ENCODE measurements around the gene ATXN7.

Gene ATXN7

DNA sequence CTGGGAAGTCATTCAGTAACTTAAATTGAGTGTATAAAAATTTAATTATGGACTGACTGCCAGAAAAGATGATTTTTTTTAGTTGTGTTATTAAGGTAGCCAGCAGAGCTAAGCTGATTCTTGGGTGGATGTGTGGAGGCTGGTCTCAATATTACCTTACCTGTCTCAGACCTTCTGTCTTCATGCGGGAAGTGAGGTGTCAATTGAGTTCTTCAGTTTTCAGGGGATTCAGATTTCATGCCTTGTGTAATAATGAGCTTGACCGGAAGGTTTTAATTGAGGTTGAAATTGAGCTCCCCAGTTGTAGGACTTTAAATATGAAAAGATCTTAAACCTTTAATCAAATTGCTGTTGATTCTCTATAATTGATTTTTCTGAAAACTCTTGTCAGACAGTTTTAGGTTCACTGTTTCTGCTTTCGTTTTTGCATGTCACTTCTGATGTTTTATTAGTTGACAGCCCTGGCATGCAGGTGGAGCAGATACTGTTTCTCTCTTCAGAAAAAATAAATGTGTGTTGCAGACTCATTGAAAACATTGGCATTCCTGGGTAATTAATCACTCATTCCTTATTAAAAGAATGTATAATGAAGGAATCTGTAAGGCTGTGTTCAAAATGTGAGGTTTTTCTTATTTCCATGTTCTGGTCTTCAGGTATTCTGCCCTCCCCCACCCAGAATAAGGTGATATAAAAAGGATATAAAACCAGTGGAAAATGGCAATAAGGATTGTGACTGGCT, 105.1 kb downstream of the ATXN7 start:
- DNase-seq: no peak

DNA sequence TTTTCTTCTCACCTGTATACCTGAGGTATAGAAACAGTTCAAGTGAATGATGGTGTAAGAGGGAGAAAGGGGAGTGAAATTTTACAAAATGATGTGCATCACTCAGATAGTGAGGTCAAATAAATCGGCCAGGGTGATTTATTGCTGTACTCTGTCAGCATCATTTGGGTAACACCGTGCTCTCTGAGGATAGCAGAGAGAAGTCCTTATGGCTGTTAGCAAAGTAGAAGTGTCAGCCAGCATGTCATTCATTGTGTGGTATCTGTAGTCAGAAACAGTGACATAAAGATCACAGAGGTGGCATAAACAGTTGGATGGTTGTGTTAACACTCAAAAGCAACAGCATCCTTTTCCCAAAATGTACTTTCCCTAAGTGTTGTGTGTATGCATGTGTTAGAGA, 106.2 kb downstream of the ATXN7 start:
- no peak for DNase-seq

DNA sequence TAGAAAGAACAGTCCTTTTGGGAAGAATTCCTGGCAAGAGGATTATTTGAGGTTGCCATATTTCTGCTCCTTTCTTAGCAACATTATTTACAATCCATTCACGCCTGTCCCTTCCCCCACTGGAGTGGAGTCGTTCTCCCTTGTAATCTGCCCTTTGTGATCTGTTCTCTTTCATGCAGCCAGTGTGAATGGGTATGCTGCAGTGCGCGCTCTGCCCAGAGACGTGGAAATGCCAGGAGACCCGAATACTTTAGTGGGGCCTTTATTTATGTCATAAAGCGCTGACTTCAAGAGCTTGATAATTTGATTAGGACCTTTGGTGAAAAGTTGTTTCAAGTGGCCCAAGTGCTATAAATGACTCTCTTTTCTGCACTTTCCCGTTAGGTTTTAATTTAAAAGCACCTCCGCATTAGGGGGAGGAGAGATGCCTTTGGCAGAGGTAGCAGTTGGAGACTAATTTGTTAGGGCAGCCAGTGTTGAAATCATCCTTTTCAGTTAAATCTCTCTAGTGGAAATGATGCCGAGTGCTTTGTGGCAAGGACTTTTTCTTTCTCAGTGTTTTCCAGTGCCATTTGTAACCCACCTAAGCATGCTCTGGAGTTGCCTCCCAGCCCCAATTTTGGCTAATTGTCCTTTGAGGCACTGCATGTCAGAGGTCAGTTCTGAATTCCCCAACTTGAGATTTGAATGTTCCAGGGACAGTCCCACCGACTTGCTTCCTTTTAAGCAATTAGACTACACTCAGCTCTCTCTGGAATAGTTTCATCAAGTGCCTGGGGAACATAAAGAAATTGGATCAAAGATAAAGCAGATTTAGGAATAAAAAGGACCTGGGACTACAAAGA, 107.2 kb downstream of the ATXN7 start:
- no peak for DNase-seq

DNA sequence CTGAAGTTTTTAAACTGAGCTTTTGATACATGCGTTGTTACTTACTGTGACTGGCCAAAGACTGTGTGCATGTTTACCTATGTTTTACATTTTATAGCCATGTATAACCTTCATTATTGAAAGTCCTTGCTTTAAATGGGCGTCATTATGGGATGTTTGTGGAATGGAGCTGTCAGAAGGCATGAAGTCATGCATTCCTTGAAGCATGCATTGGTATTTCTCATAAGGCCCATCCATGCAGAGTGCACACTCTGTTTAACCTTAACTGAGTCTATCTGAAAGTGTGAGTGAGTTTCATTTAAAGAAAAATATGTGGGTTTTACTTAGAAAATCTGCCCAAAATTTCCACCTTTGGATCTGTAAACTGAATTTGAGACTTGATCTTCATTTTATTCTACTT, 108.5 kb downstream of the ATXN7 start:
- no peak for DNase-seq

DNA sequence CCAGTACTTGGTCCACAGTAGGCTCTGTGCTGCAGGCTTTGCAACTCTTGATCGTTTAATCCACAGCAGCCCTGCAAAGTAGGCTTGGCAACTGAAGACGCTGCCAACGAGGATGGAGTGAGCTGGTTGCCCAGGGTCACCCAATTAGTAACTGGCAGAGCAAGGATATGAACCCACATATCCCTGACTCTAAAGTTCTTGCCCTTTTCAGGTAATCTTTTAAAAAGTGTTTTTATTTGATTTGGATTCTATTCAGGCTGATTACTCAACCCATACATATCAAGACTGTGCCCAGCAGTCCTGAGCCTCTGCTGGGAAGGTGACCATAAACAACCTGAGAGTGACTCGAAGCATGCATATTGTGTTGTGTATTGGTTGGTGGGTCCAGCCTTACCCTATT, 109.3 kb downstream of the ATXN7 start:
- no peak for DNase-seq

DNA sequence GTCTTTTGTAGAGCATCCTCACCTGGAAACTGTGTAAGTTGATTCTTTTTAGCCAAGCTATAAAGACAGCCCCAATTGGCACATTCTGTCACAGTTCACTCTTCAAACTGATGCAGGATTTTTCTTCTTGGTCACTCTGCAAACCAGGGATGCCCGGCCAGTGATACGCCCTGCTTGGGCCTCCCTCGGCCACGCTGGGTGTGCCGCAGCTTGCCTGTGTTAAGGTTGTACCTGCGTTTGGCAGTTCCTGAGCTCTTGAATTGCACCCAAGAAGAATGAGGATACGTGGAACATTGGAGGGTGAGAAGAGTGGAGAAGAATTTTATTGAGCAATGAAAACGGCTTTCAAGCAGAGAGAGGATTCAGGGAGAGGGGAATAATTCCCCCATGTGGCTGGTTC, 109.7 kb downstream of the ATXN7 start:
- DNase-seq: no peak

DNA sequence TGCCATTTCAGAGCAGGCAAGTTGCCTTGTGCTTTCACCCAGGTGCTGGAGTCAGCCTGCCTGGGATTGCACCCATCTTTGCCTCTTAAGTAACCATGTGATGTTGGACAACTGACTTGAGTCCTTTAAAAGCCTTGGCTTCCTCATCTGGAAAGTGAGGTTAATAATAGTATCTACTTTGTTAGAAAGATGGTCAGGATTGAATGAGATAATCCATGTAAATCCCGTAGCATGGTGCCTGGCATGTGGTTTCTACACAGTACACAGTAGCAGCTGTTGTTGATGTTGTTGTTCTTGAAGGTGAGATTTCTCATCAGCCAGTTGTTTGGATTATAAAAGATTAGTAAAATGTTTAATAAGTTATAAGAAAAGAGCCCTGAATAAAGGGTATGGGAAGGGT, 110.8 kb downstream of the ATXN7 start:
- no peak for DNase-seq

DNA sequence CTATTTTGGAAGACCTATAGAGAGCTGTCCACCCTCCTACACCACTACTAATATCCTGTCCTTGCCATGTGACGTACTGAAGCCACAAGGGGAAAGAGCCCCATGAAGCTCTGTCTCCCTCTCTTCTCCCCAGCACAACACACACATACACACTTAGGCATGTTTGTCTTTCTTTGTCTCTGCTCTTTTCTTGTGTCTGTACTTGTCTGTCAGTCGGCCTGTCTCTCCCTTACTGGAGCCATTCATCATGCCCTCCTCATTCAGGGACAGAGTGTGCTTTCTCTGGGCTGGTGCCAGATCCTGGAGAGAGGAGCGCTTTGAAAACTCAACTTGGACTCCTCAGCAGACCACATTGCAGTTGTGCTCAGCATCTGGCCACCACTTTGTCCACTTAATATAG, 112.1 kb downstream of the ATXN7 start:
- no peak for DNase-seq

DNA sequence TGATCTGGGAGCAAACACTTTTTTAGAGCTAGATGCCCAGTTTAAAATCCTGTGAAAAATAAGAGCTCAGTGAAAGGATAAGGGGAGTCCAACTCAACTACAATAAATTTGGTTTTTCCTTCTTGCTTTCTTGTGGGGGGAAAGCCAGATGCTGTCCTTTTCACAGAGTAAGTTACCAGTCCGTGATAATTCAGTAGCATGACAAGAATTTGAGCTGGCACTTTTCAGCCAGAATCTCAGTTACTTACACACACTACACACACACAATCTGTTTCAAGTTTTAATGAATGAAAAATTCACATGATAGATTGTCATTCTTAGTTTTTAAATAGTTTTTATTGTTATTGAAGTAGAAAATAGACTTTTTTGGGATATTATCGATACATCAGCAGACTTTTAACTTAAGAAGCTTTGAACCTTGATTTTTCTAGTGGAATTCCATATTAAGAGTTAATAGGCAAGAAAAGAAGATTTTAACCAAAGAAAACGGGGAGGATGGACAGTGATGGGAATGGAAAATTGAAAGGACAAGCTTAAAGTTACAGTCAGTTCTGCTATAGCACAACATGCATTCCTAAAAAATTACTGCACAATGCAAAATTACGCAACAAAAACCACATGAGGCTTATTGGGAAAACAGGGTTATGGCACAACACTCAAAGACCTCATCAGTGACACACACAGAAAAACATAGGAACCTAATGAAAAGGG, 112.6 kb downstream of the ATXN7 start:
- DNase-seq: no peak

DNA sequence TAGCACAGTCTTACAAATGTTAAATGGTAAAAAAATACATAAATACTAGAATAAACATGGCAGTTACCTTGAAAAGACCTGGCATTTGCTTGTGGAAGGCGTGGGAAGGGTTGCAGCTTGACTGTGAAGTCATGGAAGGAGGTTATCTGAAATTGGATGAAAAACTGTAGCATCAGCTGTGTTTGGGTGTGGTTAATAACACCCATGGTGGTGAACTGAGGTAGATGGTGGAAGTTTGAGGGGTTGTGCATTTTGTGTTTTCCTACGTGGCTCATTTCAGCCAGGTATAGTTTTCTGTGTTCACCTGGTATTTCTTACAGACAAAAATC, 113.2 kb downstream of the ATXN7 start:
- DNase-seq: no peak

DNA sequence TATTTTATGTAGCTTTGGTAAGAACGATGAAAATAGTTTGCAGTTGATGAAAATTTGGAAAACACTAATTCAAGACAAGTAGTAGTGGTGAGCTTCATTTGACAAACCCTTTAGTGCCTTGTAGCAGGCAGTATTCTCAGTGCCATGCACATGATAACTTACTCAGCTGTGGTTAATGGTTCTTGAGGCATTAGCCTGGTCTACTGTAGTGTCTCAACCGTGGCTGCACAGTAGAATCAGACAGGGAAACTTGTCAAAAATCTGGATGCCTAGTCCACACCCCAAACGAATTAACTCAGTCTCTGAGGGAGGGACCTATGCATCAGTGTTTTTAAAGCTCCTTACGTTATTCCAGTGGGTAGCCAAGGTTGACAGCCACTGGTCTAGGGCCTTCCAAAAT, 114.2 kb downstream of the ATXN7 start:
- no peak for DNase-seq

DNA sequence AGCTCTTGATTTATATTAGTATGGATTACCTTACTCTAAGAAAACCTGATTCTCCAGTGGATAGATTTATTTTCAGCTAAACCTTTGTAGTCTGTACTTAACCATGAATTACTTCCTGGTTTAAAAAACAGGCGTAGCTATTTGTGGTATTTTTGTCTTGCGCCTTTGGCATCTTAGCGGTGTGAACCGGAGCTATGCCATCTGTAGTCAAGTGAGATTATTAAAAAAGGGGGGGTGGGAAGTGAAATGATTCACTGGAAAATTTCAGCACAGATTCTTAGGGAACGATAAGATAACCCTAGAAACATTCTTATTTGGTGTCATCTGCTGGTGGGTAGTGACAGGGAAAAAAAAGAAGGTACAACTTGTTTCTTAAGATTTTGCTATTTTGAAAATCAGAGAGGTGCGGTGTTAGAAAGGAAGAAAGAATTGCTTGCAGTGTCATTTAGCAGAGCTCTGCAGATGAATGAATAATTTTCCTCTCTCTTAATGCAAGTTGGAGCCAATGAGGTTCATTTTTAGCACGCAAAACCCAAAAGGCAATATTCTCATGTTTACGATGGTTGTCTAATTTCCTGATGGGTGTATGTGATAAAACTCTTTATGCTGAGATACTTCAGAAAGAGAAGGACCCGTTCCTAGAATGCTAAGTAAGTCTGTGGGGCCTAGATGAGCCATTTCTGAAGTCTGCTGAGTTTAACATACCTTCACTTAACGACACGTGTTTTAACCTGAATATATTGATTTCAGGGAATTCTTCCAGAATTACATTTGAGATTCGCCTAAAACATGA, 115.6 kb downstream of the ATXN7 start:
- DNase-seq: no peak

DNA sequence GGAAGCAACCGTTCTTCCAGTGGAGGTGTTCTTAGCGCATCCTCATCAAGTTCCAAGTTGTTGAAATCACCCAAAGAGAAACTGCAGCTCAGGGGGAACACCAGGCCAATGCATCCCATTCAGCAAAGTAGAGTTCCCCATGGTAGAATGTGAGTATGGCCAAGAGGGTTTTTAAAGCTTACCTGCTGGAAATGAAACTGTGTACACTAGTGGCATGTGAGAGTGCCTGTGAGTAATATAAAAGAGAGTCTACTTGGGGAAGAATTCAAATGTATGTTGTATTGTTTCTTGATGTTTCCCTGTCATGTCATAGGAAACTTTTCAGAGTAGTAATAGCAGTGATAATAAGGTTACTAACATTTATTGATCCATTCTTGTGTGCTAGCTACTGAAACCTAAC, 116.4 kb downstream of the ATXN7 start:
- DNase-seq: no peak

DNA sequence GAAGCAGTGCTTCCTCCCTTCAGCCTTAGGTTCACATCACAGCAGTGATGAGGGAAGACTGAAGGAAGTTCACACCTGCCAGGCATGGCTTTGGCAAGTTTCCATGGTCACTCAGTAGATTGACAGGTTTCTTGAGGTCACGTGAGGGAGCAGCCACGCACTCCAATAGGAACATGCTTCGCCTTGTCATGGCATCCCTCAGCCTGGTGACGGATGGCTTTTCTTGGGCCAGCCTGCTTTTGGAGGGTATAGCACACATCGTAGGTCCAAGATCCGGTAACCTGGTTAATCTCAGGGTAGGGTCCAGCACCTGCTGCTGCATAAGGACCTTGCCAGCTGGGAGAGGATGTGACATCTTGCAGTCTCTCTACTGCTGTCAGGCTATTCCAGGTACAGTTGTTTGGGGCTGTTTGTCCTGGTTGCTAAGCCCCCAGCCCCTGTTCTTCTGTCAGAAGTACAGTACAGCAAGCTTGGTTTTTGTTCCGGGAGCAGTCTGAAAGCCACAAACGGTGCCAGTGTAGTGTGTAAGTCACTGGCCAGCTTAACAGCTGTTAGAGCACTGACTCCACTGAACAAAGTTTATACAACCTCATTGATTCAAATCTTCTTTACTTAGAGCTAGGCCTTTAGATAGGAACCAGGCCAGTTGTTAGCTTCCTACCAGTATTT, 117.3 kb downstream of the ATXN7 start:
- DNase-seq: no peak

DNA sequence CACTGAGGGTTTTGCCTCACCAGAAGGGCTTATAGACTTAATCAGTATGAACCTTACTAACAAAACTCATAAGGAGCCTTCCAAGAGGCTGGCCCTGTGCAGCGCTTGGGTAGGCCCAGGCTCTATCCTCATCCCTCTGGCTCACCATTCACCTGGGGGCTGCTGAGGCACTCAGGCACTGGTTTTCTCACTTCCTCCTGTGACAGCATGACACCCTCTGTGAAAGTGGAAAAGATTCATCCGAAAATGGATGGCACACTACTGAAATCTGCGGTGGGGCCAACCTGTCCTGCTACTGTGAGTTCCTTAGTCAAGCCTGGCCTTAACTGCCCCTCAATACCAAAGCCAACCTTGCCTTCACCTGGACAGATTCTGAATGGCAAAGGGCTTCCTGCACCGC, 118.3 kb downstream of the ATXN7 start:
- no peak for DNase-seq

DNA sequence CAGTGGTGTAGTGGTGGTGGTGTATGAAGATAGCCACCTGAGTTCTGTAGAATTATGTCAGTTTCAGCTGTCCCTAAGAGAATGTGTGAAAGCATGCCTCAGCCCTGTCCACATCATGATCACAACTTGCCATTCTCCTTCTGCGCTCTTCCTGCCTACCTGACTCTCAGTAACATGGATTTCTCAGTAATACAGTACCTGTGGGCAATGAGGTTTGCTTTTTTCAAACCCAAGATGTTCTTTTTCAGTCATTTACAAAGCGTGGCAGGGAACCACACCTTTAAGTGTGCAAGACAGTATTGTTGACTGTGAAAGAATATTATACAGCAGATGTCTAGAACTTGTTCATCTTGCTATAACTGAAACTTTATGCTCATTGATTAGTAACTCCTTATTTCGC, 120.7 kb downstream of the ATXN7 start:
- no peak for DNase-seq

DNA sequence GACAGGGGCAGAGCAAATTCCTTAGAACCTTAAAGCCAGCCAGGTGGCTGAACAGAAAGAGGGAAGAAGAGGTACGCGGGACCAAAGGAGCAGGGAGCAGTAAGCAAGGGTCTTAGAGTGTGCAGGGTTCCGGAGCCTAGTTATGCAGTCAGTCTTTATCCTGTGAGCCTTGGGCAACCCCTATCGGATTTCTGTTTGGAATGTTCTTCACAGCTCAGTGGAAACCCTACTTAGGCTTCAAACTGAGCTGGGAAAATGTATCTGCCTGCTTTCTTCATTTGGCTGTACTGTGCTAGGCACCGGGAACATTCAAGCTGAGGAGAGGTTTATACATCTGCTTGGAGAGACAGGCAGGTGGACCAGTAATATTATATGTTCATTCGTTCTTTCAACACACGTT, 122.5 kb downstream of the ATXN7 start:
- DNase-seq: no peak

DNA sequence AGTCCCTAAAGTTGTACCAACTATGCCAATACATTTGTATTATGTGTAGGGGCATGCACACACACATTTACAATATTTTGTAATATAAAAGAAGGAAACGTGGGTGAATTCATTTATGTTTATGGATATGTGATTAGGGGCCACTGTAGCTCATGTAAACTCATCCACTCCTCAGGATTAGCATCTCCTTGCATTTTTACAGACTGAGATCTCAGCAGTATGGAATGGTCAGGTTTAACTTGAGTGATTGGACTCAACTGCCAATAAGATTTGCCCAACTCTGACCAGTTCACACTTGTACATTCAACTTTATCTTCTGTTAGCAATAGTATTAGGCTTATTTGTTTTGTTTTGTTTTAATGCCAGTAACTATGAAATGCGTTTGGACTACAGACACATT, 123.2 kb downstream of the ATXN7 start:
- DNase-seq: no peak

DNA sequence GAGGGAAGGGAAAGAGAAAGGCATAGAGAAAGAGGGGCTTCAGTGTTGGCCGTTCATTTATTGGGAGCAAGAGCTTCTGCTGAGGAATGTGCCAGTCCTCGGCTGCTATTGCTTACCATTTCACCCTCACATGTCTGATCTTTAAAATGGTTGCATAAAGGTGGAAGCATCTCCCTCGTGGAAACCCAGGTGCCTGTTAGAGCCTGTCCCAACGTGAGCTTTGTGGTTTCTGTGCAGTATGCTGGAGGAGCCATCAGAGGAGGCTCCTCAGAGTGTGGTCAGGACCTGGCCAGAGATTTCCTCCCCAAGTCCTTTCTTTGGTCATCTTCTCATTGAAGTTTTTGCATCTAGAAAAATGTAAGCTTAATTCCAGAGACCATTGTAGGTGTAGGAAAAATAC, 125.3 kb downstream of the ATXN7 start:
- DNase-seq: no peak

DNA sequence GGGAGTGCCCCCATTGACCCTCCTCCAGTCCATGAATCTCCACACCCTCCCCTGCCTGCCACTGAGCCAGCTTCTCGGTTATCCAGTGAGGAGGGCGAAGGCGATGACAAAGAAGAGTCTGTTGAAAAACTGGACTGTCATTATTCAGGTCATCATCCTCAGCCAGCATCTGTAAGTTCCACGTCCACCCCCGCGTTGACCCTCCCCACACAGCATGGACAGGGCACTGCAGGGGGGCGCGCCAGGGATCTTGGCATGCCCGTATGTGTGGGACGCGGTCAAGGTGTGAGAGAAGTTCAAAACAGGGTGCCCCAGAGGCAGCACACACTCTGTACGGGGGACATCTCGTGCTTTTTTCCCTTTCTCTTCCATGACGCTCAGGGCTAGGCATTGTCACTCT, 126.5 kb downstream of the ATXN7 start:
- DNase-seq: no peak

DNA sequence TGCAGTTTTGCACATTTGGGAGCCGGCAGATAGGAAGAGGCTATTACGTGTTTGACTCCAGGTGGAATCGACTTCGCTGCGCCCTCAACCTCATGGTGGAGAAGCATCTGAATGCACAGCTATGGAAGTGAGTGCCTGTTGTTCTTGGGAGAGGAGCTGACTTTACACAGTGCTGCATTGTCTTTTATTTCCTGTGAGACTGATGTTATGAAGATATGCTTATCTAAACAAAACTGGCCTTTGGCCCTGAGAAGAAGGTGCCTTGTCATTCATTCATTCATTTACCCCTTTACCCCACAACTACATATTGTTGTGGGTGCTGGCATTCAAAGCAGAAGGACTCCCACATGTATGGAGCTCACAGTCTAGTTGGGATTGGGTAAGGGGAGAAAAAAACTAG, 127.1 kb downstream of the ATXN7 start:
- DNase-seq: no peak

DNA sequence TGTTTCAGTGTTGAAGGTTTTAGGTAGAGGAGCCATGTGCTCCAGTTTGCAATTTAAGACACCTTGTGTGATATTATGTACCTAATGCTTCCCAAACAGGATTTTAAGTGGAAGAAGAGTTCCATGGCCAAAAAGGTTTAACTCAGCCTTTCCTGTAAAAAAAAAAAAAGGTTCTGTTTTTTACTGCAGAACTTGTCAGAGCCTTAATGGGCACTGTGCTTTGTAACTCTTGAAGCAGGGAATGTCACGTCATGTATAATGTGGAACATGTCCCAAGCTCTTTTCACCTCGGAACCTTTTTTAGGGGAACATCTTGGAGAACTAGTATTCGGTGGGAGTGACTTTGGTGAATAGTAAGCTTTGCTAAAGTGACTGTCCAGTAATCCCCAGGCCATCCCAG, 128.0 kb downstream of the ATXN7 start:
- DNase-seq: no peak

Measured in activated CD4-positive, alpha-beta T cell treated with anti-CD3 and anti-CD28 coated beads for 1 hour (primary cell).